HG03108 (cell line): ENCODE data around the gene GLS.

Source experiments
- ATAC-seq: cut with Tn5 transposase; IDR thresholded peaks from one replicate; pipeline ENCODE4 v1.9.1; 2021; ENCODE audit warnings: moderate library complexity; ENCODE audit not compliant: unreplicated experiment

The GLS gene

GRCh38 chr2:191010887-191011885 is 130.6 kb downstream of the GLS start:
- ATAC-seq = no peak

- no peak for ATAC-seq
Measured at GRCh38 chr2:191012346-191012745, 131.7 kb downstream of the GLS start.

- no peak for ATAC-seq
Measured at GRCh38 chr2:191012845-191013681, 132.4 kb downstream of the GLS start.

- ATAC-seq = no peak
Measured at GRCh38 chr2:191013682-191013931, 133.0 kb downstream of the GLS start.

- ATAC-seq = peak; percentile 82
Measured at GRCh38 chr2:191013932-191014652, 133.5 kb downstream of the GLS start, which contains the start of gene STAT1. STAT1 (minus strand) TSS chr2:191014171; CDS start chr2:191010003, 4,168 bp downstream.

- ATAC-seq = peak; percentile 1
Measured at GRCh38 chr2:191014653-191015020, 134.0 kb downstream of the GLS start.
